ENCODE measurements around the gene MYL12B.
"Not testable (repeated sequence)": the region's sequence is repeated elsewhere in the genome, so short reads cannot be mapped to it uniquely, and the experiment has no call there.

MYL12B gene

DNA sequence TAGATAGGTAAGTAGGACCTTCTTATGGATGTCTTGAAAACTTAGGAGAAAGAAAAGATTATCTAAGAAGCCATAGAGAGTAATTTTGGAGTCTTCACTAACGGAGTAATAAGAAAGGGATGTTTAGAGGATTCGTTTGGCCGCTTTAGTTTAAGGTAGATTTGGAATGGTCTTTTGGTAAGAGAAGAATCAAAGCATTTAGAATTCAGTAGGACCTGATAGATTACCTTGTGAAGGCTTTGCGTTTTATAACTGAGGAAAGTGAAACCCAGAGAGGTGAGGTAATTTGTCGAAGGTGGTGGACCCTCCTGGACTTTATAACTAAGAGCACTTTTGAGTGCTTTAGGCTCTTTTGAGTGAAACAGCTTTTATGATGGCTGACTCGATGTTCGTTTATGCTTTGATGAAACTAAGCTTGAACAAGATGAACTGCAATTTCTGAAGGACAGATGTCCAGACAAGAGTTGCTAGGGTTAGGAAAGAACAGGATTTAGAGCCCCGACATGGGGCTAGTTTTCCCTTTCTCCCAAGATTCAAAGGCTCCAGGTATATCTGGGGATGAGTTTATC lies 1.3 kb downstream of the MYL12B start:
- DNase-seq = no peak

DNA sequence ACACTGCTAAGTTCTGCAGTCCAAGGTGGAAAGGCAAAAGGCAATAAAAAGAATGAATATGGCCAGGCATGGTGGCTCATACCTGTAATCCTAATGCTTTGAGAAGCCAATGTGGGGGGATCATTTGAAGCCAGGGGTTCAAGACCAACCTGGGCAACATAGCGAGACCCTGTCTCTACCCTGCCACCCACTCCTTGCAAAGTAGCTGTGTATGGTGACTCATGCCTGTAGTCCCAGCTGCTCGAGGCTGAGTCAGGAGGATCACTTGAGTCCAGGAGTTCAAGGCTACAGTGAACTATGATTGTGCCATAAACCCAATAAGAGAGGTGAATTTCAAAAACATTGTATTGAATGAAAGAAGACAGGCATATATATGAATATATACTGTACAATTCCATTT lies 2.4 kb downstream of the MYL12B start:
- DNase-seq = no peak

DNA sequence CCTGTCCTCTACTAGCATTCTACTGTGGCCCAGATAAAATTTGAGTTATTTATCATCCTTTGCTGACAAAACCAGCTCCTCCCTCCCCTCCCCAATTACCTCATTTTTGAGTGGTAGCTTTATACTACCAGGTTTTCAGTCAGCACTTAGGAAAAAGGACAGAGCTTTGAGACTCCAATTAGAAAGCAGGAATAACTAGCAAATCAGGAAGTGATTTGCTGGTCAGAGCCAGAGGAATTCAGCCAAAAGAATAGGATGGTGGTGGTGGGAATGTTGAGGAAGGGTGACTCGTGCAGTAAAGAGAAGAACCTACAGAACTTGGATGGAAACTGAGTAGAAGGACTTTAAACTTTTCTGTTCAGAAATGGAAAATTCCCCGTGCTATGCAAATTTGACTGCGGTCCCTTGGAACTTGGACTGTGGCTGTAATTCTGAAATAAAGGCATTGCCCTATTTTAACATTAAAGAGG lies 3.7 kb downstream of the MYL12B start:
- DNase-seq = no peak

DNA sequence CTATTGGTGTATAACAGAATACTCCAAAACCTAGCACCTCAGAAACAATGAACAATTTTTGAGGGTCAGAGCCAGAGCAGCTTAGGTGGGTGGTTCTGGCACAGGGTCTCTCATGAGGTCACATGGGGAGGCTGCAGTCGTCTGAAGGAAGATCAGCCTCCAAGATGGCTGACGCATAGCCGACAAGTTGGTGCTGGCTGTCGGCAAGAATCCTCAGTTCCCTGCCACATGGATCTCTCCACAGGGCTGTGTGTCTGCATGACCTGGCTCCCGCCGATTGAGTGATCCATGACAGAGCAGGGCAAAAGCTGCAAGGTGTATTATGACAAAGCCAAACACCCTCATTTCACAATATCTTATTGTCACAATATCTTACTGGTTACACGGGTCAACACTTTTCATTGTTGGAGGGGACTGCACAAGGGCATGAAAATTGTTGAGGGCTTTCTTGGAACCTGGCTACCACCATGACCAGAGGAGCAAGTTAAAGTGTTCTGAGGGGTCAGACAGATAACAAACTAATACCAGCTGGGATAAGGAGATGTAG lies 4.2 kb downstream of the MYL12B start:
- DNase-seq = no peak

DNA sequence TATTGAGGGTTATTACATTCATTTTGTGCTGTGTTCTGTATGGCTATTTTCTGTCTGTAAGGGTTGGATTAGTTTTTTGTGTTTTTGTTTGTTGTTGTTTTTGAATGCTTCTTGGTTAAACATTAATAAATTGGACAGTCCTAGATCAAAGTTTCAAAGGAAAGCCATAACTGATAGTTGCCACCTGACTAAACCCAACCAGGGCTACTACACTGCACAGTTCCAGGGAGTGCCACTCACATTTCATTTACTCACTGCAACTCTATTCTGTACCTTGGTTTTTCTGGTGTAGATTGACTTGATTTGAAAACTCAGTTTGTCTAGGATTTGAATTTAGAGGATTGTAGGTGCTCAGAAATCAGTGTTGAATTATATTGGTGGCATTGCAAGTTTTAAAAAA lies 6.4 kb downstream of the MYL12B start:
- no peak for DNase-seq

DNA sequence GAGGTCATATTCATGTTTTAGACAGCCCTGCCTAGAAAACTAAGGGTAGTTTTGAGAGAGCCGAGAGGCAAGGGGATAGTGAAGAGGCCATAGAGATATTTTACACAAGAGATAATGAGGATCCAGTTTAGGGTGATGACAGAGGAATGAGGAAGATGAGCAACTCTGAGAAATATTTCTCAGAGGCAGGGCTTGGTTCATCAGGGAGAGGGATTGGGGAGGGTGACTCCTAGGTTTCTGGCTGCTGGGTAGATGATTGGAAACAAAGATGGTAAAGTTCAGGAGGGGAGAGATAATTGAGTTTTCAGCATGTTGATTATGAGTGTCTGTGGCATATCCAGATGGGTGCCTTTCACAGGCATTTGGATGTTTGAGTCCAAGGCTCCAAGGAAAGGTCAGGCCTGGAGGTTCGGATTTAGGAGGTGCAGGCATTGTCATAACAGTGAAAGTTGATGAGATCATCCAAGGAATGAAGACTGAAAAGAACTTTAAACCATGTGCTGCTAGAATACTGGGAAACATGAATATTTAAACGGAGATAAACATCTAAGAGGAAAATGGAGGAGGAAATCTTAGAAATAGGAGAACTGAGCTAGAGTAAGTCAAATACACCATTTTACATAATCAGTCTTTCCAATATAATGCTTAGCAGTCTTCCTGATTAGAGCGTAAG lies 7.4 kb downstream of the MYL12B start:
- no peak for DNase-seq

DNA sequence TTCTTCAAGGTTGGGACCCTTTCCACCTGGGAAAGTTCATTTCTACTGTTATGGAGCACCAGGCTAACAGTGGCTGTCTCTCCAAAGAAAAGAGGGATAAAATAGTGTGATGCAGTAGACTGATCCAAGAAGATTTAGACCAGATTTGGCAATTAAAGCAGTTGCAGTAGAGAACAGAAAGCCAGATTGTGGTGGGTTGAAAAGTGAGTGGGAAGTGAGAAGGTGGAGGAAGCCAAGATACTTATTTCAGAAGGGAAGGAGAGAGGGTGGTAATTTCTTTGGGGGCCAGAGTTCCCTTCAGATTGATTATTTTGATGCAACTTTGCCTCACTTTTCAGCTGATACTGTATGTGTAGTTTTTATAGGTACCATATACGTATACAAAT lies 8.0 kb downstream of the MYL12B start:
- DNase-seq = no peak

DNA sequence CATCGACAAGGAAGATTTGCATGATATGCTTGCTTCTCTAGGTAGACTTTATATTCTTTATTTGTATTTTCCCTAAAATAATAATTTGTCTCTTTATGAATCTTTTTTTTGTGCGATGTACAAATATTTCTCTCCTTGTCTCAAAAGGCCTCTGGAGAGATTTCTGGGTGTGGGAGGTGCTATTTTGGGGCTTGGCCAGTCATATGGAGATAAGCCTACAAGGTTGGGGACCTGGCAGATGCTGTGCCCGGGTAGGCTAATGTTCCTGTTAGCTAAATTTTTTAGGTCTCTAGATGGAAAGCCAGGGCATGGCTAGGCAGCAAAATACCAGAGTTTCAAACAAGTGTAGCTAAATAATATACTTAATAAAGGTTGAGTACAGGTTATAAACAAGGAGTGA lies 11.1 kb downstream of the MYL12B start:
- DNase-seq = no peak

DNA sequence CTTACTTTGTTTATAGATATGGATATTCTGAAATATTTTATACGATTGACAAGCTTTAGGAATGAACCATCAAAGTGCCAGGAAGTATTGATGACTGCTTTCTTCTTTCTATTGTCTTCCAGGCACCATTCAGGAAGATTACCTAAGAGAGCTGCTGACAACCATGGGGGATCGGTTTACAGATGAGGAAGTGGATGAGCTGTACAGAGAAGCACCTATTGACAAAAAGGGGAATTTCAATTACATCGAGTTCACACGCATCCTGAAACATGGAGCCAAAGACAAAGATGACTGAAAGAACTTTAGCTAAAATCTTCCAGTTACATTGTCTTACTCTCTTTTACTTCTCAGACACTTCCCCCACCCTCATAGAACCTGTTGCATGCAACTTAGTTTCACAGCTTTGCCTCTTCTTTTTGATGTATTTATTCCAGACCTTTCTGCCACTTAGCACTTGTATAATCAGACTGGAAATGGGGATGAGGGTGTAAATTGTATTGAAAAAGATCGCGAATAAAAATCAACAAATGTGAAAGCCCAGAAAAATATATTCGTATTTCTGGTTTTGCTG lies 15.8 kb downstream of the MYL12B start:
- not testable (repeated sequence) for DNase-seq

DNA sequence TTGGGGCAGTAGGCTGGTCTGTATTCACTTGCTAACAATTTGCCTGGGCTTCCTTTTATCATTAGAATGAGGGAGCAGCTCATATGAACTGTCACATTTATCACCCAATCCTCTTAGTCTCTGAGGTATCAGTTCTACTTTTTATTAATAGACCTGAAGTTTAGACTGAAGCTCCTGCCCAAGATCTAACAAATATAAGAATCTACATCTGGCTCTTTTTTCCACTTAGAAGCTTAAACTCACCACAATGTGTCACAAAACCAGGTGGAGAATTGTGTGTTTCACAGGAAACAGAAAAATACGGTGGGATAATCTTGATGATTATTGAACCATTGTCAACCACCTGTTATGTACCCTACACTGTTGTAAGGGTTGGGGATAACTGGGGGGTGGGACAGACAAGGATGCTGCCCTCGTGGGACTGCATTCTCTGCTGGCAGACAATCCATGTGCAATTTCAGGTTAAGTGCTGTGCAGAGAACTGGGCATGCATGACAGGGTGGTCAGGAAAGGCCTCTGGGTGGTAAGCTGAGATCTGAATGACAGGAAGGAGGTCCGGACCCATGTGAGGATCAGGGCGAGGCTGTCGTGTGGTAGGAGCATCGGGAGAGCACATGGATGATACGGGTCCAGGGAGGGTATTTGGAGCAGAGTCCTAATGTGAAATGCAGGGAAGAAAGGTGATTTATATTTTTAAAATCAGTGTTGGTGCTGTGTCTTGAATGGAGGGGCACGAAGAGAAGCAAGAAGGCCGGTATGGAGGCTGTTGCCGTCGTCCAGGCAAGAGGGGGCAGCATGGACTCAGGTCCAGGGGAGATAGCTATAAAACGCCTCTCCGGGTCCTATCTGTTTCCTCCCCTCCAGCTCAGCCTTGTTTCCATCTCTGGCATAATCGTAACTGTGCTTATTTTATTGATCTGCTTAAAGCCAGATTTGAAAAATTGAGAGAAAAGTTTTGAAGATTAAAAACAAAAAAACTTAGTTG lies 17.6 kb downstream of the MYL12B start:
- no peak for DNase-seq

DNA sequence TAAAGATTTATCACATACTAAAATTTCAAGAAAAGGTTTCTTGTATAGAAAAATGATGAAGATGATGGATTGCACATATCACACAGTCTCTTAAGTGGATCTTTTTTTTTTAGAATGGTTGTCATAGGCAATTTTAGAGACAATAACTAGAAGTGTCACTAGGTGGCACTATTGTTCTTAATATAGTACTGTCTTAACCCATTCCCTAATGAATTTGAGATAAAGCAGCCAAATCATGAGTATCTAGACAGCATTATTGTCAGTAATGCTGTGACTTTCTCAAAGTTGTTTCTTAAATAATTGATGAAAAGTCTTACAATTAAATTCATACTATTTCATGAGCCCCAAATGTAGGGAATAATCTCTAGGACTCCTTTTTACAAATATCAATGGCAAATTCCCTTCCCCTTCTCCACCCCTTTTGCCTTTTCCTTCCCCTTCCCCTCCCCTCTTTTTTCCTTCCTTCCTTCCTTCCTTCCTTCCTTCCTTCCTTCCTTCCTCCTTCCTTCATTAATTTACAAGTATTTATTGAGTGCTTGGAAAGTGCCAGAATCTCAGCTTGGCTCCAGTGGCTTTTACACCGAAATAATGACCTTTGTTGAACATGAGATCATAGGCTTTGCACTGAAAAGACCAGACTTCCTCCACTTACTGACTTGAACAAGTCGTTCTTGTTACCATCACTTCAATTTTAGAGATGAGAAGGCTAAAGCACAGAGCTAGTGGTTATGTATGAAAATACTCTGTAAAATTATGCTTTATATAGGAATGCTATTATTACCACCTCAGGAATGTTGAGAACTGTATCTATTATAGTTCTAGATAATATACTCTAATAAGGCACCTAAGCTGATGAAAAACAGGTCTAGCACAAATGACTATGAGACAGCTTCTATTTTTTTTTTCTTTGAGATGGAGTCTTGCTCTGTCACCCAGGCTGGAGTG lies 19.8 kb downstream of the MYL12B start:
- DNase-seq = no peak

DNA sequence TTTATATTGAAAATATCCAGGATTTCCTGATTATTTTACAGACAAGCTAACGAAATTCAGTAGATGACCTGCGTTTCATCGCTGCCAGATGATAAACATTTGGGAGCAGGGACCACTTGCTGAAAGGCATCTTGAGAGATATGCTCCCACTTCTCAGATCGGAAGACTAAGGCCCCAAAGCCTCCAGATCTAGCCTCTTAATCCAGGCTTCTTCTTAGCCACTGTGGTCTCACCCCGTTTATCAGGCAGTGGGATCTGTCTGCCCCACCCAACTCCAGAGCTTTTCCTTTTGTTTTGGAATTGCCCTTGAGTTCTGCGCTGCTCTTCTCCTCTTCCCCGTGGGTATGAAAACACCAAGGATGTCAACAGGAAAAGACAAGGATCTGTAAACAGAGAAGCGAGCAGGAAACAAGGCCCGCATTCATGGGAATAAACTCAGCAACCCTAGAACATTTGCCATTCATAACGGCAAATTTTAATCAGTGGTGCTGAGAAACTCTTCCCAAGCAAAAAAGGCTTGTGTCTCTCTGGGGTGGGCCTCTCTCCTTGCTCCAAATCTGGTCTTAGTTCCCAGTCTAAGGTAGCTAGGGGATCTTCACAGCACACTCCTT lies 21.4 kb downstream of the MYL12B start:
- no peak for DNase-seq

DNA sequence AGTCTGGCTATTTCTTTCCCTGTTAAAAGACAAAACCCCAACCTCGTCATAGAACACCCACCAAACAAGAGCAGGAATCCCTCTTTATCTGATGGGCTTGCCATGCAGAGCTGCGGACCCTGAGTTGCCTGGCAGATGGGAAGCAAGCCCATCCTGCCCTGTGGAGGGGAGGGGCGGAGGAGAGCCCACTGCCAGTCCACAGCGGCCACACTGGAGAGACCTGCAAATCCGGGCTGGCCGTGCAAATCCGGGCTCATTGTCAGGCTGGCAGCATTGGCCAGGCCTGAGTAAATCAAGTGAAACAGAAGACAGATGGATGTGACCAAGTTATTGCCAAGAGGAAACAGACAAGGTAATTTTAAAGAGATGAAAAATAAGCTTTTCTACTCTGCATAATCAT lies 22.0 kb downstream of the MYL12B start:
- DNase-seq = no peak

DNA sequence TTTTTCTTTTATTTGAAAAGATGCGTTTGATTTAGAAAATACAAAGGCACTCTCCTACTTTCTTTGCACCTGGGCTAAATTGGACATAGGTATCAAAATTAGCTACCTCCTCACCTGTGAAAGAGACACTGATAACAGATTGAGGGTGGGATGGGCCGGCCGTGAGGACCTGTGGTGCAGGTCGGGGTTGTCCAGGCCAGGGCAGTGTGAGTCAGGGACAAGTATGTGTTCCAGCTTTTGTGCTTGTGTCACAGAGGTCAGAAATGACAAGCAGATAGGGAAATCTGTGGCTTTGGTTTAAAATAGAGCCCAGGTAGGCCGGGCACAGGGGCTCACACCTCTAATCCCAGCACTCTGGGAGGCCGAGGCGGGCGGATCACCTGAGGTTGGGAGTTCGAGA lies 22.6 kb downstream of the MYL12B start:
- DNase-seq = no peak

DNA sequence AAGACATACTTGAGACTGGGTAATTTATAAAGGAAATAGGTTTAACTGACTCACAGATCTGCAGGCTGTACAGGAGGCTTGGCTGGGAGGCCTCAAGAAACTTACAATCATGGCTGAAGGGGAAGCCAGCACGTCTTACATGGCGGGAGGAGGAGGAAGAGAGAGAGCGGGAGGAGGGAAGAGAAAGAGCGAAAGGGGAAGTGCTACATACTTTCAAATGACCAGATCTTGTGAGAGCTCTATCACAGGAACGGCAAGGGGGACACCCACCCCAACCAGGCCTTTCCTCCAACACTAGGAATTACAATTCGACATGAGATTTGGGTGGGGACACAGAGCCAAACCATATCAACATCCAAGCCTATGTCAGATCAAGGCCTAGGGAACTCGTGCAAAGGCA lies 24.2 kb downstream of the MYL12B start:
- no peak for DNase-seq

DNA sequence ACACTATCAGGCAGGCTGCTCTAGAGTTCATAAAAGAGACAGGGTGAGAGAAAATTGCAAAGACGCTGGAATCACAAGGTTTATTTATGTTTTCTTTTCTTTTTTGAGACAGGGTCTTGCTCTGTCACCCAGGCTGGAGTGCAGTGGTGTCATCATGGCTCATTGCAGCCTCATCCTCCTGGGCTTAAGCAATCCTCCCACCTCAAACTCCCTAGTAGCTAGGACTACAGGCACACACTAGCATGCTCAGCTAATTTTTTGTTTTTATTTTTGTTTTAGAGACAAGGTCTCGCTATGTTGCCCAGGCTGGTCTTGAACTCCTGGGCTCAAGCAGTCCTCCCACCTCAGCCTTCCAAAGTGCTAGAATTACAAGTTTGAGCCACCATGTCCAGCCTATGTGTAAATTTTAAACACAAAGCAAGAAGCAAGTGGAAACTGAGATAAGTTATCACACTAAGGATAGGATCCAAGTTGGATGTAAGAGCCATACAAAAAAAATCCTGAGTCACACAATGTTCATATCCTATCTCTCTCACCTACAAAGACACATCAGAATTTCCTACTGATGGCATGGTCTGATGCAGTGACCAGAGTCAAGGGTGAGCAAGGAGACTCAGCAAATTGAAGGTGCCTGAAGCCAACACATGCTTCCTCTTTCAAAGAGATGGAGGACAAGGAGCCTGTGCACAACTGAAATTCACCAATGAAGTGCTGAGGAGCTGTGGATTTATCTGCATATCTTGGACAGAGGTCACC lies 31.4 kb downstream of the MYL12B start:
- DNase-seq = no peak

DNA sequence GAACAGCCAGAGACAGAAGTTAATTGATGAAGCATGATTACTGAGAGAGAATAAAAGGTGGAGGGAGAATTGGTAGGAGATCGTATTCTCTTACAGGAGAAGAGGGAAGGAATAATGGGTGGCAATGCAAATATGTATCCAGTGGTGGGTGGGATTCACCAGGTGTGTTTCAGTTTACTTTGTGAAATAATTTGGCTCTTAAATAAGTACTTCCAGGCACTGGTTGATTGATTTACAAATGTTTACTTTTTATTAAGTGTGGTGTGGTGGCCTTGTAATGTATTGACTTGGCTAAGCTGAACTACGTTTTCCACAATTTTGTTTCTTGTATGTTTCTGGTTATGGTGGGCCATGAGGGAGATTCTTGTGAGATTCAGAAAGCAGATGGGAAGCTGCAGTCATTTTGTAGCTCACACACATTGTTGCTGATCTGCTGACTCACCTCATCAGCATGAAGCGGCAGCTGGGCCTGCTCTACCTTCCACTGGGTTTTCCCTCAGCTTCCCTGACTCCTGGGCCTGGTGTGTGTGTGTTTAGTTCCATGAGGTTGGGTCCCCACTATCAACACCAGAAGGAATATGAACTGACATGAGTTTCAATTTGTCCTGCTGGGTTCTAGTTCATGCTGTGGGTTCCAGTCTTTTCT lies 32.6 kb downstream of the MYL12B start:
- DNase-seq = no peak

DNA sequence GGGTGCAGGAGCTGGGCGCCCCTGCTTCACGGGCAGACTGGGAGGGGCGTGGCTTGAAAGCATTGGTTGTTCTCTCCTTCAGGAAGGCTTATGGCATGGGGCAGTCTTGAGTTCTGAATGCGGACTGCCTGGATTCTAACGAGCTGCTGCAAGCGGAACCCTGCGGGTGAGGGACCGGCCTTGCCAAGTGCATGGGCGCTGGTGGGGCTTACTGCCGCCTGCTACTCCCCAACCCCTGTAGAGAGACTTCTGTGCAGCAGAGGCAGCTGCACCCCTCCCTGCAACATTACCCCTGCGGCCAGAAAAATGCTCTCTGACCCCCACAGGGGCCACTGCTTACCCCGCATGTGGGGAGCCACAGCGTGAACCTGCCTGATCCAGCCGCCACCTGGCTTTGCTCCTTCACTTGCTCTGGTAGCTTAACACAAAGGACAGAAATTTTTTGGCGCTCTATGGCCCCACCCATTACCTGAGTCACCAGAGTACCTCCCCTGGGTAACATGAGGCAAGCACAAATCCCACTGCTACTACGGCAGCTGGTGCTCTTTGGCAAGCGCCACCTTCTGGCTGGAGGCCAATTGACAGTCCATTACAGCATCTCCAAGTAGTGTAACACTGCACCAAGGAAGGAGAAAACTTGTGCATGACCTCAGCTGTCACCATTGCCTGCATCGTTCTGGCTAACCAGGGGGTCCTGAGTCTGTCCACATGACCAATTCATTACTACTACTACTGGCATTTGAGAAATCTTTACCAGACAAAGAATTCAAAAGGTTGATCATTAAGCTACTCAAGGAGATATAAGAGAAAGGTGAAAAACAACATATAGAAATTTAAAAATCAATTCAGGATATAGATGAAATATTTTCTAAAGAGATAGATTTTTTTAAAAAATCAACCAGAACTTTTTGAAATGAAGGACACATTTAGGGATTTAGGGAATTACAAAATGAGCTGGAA lies 35.4 kb downstream of the MYL12B start:
- peak; percentile 96 for DNase-seq

DNA sequence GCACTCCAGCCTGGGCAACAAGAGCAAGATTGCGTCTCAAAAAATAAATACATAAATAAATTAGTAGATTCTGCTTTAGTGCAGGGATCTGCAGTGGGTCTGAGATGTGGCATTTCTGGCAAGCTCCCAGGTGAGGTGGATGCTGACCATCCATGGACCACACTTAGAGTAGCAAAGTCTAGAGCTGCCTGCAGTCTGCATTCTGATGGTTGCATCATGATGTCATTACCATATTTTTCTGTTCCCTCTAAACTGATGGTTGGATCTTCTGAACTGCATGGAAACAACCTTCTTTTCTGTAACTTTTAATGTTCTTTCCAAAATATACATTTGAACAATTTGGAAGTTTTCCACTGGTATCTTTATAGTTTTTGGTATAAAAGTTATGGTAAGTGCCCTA lies 42.9 kb downstream of the MYL12B start:
- no peak for DNase-seq
